Gastroesophageal sphincter (tissue), 3 donors: Measurements from ENCODE around the gene ESR1.
"Not testable (repeated sequence)": the region's sequence is repeated elsewhere in the genome, so short reads cannot be mapped to it uniquely, and the experiment has no call there.

Experiments used
- EP300 ChIP-seq: sonication (generic); formaldehyde crosslinking; IDR thresholded peaks from one replicate; pipeline ENCODE4 v1.6.1; 2017; ENCODE audit warnings: antibody characterized with exemption, mild to moderate bottlenecking
- POLR2A ChIP-seq, 2 donors: fragments of 450-650 bp; IDR thresholded peaks; one replicate each; pipeline ENCODE4 v1.6.1; 2017; ENCODE audit warnings: antibody characterized with exemption in 2 of 2, mild to moderate bottlenecking in 2 of 2, moderate library complexity in 1 of 2
- POLR2AphosphoS5 ChIP-seq: sonication (generic); formaldehyde crosslinking; IDR thresholded peaks from one replicate; pipeline ENCODE4 v1.6.1; 2017; ENCODE audit warnings: antibody characterized with exemption
- TF ChIP-seq, protein P1 (sequence below), 4 experiments: fragments of 200-600 bp in 2 of 4; fragments of 450-650 bp in 2 of 4; sonication (generic) in 1 of 4; IDR thresholded peaks; one replicate each; pipeline ENCODE4 v1.5.1; 2017 to 2019; ENCODE audit warnings: antibody characterized with exemption in 4 of 4, mild to moderate bottlenecking in 2 of 4, moderate library complexity in 2 of 4

DNA sequence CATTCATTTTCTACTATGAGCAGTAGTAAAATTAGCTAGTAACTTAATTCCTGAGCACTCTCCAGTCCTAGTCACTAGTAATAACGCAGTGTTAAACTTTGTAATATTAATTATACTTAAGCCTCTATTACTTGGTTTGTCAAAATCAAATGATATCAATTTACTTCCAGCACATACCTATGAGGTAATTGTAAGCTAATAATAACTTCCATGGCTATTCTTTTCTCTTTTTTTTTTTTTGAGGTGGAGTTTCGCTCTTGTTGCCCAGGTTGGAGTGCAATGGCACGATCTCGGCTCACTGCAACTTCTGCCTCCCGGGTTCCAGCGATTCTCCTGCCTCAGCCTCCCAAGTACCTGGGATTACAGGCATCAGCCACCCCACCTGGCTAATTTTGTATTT lies 219.3 kb downstream of the ESR1 start:
- TF ChIP-seq POLR2AphosphoS5; POLR2A (IDR thresholded peaks at IDR 0.05); EP300: not testable (repeated sequence)
- TF ChIP-seq, protein P1, sequence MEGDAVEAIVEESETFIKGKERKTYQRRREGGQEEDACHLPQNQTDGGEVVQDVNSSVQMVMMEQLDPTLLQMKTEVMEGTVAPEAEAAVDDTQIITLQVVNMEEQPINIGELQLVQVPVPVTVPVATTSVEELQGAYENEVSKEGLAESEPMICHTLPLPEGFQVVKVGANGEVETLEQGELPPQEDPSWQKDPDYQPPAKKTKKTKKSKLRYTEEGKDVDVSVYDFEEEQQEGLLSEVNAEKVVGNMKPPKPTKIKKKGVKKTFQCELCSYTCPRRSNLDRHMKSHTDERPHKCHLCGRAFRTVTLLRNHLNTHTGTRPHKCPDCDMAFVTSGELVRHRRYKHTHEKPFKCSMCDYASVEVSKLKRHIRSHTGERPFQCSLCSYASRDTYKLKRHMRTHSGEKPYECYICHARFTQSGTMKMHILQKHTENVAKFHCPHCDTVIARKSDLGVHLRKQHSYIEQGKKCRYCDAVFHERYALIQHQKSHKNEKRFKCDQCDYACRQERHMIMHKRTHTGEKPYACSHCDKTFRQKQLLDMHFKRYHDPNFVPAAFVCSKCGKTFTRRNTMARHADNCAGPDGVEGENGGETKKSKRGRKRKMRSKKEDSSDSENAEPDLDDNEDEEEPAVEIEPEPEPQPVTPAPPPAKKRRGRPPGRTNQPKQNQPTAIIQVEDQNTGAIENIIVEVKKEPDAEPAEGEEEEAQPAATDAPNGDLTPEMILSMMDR (IDR thresholded peaks at IDR 0.05) = not testable (repeated sequence)
